Embryonic facial prominence (tissue), 1 donor: ENCODE measurements around the gene SIT1.
"Not testable (repeated sequence)": the region's sequence is repeated elsewhere in the genome, so short reads cannot be mapped to it uniquely, and the experiment has no call there.

Source experiments
- DNase-seq: peaks from one replicate; pipeline ENCODE4 v3.0.0-alpha.2; 2016; ENCODE audit errors: extremely low spot score

The SIT1 gene

DNA sequence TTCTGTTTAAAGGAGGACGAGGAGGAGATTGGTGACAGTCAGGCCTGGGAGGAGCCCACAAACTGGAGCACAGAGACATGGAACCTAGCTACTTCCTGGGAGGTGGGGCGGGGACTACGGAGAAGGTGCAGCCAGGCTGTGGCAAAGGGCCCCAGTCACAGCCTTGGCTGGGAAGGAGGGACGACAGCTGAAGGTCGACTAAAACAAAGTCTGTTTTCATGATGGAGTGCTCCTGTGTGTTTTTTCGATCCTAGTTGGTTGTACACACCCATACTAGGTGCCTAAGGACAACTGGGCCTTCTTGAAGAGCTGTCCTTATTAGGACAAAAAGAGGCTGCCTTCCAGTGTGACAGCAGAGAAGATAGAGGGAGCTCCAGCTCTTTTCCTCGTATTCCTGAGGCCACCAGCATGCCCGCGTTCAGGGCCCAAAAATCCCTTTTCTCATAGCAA lies 10.3 kb upstream of the SIT1 start:
- no peak for DNase-seq

DNA sequence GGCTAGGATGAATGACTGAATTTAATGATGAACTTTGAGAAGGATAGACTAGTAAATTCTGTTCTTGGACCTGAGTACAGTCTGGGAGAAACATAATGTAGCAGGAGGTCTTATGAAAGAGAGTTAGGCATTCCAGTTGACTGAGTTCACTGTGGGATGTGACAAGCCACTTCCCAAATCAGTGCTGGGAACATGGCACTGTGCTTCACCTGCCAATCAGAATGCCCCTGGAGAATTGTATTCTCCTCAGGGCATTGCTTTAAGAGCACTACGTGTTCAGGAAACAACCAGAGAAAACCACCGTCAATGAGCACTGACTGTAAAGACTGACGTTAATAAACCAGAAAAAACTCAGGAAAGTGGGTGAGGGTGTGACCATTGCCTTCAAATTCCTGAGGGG lies 8.6 kb upstream of the SIT1 start:
- no peak for DNase-seq

DNA sequence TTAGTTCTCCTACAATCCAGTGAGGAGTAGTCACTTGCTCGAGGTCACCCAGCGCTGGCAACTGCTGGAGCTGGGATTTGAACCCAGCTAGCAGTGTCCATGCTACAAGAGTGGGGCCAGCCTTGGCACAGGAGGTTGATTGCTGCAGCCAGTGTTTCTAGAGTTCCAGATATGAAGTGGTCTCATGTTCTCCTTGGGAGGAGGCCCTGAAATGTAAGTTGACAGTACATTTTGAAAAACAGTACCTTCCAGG lies 8.2 kb upstream of the SIT1 start:
- no peak for DNase-seq

DNA sequence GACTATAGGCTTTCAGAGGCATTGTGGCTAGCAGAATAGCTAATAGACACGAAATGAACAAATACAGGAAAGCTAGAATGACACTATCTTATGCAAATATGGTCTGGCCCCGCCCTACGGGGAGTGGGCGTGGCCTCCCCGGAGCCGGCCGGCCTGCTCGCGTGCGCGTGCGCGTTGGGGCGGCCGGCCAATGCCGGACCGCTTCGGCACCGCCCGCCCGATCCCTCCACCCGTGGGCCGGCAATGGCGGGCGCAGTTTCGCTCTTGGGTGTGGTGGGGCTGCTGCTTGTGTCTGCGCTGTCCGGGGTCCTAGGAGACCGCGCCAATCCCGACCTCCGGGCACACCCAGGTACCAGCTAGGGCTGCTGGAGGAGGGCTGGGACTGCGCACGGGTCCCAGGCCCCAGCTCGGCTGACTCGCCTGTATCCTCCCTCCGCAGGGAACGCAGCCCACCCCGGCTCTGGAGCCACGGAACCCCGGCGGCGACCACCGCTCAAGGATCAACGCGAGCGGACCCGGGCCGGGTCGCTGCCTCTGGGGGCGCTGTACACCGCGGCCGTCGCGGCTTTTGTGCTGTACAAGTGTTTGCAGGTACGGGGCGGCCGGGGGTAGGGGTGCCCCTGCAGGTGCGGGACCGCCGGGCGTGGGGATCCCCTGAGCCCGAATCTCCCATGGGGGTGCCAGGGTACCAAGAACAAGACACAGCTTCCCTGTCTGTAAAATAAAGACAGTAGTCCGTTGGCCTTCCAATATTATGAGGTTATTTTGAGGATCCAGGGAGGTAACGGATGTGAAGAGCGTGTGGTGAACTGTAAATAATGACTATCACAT lies 7.6 kb upstream of the SIT1 start, which contains the start of gene CCDC107:
Gene CCDC107 (plus strand): TSS at position 156 of the 831 bp plus-strand sequence. CDS start 88 bp downstream, at position 244.
- DNase-seq = peak; percentile 80

DNA sequence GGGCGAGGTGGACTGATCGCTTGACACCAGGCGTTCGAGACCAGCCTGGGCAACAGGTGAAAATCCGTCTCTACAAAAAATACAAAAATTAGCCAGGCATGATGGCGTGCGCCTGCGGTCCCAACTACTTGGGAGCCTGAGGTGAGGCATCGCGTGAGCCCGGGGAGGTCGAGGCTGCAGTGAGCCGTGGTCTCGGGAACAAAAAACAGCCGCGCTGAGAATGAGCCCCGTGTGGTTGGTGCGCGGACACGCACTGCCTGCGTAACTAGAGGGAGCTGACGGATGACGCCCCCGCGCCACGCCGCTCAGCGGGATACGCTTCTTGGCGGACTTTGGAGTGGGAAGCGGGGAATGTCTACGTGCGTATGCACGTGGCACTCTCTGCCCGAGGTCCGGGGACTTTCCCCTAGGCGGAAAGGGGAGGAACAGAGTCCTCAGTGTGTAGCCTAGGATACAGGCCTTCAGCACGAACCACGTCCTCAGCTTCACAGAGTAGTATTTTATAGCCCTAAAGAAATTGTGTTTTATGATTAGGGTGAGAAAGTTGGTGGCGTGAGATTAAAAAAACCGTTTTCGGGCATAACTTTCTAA lies 6.9 kb upstream of the SIT1 start, which contains the start of gene RMRP:
Gene RMRP (minus strand): TSS at position 474 of the 591 bp plus-strand sequence.
- peak; percentile 98 for DNase-seq

DNA sequence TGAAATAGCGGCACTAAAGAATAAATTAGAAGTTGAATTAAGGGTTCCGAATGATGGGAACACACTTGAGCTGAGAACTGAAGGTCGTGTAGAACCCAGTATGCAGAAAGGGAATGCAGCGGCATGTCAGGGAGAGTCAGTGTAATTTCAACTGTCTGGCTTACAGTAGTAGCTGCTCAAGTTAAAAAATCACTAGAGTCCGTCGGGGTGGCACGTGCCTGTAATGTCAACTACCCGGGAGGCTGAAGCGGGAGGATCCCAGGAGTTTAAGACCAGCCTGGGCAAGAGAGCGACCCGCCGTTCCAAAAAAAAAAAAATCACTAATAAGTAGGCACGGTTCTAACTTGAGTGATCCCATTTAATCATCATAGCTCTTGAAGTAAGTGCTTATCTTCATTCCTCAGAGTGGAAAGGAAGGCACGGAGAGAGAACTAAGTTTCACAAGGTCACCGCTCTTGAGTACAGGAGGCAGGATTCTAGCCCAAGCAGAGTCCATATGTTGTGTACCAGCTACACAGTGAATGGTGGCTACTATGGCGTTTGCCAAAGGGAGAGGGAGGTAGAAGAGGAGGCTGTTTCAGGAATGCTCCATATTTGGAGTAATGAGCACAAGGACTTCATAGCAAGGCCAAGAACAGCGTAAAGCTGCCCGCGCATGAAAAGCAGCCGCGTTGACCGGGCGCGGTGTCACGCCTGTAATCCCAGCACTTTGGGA lies 6.3 kb upstream of the SIT1 start:
- DNase-seq = no peak

DNA sequence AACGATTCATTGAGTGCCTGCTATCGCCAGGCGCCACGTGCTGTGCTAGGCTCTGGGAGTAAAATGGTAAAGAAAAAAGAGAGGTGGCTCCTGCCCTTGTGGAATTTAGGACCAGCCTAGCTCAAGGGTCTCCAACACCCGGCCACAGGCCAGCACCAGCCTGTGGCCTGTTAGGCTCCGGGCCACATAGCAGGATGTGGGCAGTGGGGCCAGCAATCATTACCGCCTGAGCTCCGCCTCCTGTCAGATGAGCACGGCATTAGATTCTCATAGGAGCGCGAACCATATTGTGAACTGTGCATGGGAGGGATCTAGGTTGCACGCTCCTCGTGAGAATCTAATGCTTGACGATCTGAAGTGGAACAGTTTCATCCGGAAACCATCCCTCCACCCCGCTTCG lies 5.6 kb upstream of the SIT1 start:
- DNase-seq = no peak

DNA sequence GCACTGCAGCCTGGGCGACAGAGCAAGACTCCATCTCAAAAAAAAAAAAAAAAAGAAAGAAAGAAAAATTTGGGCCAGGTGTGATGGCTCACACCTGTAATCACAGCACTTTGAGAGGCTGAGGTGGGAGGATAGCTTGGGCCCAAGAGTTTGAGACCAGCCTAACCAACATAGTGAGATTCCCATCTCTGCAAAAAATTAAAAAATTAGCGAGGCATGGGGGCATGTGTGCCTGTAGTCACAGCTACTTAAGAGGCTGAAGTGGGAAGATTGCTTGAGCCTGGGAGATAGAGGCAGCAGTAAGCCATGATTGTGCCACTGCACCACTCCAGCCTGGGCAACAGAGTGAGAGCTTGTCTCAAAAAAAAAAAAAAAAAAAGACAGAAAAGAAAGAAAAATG lies 2.9 kb upstream of the SIT1 start:
- DNase-seq = no peak

DNA sequence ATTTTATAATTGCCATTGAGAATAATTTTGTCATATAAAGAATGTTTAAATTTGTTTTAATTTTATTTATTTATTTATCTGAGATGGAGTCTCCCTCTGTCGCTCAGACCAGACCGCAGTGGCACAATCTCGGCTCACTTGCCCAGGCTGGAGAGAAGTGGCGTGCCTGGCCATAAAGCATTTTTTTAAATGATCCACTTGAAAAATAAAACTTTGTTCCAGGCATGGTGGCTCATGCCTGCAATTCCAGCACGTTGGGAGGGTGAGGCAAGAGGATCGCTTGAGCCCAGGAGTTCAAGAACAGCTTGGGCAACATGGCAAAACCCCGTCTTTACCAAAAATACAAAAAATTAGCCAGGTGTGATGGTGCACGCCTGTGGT lies 2.1 kb upstream of the SIT1 start:
- no peak for DNase-seq

GRCh38 chr9:35651956-35652828 lies 1.5 kb upstream of the SIT1 start:
- no peak for DNase-seq

DNA sequence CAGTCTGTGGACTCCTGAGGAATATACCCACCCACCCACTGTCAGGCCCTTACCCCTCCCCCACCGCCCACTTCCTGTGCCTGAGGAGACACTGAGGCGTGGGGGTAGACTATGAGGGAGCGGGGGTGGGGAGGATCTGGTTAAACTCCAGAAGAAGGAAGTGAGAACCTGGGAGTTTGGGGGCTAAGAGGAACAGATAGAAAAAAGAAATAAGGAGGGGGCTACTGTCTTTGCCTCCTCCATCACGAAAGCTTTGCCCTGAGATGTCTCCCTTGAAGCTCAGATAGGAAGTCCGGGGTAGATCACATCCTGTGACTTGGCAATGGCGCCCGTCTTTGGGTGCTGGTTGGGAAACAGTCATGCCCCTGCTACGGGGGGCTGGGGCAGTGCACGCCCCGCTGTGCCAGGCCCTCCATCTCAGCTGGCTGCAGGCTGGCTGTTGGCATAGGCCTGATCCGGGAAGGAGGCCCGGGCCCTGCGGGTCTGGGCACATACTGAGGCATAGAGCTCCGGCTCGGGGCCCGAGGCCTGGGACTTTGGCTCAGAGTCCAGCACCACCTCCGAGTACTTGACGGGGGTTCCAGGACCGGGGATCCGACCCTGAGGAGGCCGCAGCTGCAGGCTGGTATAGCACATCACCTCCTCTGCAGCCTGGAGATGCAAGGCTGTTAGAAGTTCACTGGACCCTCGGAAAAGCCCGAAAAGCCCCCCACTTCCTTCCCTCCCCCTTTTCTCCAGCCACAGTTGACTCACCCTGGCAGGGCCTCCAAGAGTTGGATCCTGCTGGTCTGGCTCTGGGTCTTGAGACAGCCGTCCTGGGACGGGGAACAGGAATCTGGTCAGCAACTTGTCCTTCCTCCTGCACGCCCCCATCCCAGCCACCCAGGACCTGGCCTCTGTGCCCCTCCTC lies 1.0 kb downstream of the SIT1 start:
- no peak for DNase-seq

GRCh38 chr9:35646533-35647265 lies 4.0 kb downstream of the SIT1 start:
- peak; percentile 89 for DNase-seq

DNA sequence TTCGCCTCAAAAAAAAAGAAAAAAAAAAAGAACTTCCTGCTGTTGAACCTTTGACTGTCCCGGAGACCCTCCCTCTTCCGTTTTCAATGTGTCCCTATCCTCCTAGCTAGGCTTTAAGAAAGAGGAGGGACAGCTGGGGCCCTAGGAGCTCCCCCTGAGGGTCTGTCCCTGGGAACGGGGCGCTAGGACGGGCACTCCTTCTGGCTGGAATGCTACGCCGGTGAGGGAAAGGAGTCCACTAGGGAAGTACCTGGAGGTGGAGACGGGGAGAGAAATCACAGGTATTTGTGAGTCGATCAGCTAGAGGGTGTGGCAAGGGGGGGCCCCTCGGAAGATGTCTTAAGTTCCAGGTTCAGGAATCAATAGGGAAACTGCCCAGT lies 4.6 kb downstream of the SIT1 start:
- DNase-seq = no peak

- not testable (repeated sequence) for DNase-seq
These were observed 5.0 kb downstream of the SIT1 start for GRCh38 chr9:35645736-35646135.

DNA sequence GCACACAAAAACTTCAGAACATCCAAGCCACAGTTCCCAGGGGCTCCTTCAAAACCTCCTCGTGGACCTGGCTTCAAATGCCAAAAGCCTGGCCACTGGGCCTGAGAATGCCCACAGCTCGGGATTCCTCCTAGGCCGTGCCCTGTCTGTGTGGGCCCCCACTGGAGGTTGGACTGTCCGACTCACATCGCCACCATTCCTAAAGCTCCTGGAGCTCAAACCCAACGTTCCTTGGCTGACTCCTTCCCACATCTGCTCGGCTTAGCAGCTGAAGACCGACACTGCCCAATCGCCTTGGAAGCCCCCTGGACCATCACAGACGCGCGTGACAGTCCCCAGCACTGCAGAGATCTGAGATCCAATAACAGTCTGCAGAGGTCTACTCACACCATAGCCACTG lies 7.7 kb downstream of the SIT1 start:
- no peak for DNase-seq

- DNase-seq = not testable (repeated sequence)
These were observed 9.3 kb downstream of the SIT1 start for GRCh38 chr9:35641478-35641877.

DNA sequence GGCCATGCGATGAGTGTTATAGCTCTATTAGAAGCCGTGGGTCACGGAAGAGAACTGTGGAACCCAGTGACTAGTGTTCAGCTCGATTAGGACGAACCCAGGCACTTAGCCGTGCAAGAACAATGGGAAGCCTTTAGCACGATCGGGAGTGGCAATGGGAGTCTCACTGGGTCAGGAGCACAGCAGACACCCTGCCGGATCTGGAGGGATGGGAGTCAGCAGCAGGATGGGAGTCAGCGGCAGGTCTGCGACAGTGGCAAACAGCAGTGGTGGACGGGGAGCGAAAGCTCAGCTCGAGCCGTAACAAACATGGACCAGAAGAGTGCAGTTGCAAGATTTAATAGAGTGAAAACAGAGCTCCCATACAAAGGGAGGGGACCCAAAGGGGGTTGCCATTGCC lies 10.3 kb downstream of the SIT1 start:
- DNase-seq = not testable (repeated sequence)

DNA sequence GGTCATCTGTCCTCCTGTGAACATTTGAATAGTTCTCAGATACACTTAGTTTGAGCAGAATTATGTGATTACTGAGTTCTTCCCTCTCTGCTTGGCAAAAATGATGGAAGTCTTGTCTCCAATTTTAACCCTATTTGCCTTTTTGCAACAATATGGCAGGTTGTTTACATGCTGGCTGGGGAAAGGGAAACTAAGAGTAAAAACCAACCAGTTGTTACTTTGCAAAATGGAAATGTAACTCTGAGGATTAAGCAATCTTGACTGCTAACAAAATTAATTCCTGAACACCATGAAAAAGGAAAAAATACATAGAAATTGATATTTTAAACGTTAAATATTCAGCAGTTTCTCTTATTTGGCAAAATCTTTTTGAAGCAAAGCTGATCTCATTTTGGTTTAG lies 11.1 kb downstream of the SIT1 start:
- no peak for DNase-seq

DNA sequence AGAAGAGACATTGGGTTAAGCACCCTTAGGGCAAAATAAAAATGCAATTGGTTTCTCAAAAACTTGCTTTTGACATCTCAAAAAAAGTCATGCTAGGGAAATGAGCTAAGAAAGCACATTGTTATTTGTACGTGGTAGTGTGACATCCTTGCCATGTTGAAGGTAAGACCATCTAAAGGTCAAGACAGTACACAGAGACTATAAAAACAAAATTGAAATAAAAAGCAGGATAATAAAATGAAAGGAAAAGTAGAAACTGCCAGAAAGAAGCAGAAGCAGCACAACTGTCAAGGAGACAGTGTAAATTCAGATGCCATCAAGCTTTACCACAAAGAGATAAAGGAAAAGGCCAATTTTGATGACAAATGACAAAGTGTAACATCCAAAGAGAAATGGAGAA lies 11.5 kb downstream of the SIT1 start:
- not testable (repeated sequence) for DNase-seq

DNA sequence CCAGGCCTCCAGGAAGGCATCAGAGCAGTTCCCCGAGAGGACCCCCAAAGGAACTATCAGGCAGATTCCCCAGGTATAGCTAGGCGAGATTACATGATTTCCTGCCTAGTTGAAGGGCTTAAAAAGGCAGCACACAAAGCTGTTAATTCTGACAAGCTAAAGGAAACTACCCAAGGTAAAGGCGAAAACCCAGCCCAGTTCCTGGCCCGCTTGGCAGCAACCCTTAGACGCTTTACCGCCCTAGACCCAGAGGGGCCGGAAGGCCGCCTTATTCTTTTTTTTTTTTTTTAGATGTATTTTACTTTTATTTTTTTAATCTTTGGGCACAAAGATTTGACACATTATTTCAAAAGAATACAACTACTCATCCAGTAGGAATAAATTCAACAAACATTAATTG lies 12.0 kb downstream of the SIT1 start:
- DNase-seq = not testable (repeated sequence)
